SK-N-MC (cell line): ENCODE measurements around the gene TPGS1.
"Not testable (repeated sequence)": the region's sequence is repeated elsewhere in the genome, so short reads cannot be mapped to it uniquely, and the experiment has no call there.

Source experiments
- EZH2 ChIP-seq: fragments of 200-600 bp; sonication (generic); IDR thresholded peaks from one replicate; pipeline ENCODE4 v1.6.1; 2017; ENCODE audit warnings: antibody characterized with exemption
- POLR2AphosphoS5 ChIP-seq: IDR thresholded peaks from 2 replicates; pipeline ENCODE4 v1.6.1; 2012; ENCODE audit warnings: mild to moderate bottlenecking, low read depth, low read length, borderline replicate concordance

DNA sequence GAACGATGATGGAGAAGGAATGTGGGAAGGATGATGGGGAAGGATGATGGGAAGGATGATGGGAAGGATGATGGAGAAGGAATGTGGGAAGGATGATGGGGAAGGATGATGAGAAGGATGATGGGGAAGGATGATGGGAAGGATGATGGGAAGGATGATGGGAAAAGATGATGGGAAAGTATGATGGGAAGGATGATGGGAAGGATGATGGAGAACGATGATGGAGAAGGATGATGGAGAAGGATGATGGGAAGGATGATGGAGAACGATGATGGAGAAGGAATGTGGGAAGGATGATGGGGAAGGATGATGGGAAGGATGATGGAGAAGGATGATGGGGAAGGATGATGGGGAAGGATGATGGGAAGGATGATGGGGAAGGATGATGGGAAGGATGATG lies 26.2 kb upstream of the TPGS1 start:
- TF ChIP-seq POLR2AphosphoS5, EZH2: not testable (repeated sequence)
